ENCODE results near the gene TNFSF4.
"Not testable (repeated sequence)": the region's sequence is repeated elsewhere in the genome, so short reads cannot be mapped to it uniquely, and the experiment has no call there.

Gene TNFSF4

GRCh38 chr1:173161510-173162221 is 45.5 kb downstream of the TNFSF4 start:
- DNase-seq = no peak

- not testable (repeated sequence) for DNase-seq
Measured at GRCh38 chr1:173153964-173154363, 53.2 kb downstream of the TNFSF4 start.

- no peak for DNase-seq
Measured at GRCh38 chr1:173153503-173153902, 53.6 kb downstream of the TNFSF4 start.

DNA sequence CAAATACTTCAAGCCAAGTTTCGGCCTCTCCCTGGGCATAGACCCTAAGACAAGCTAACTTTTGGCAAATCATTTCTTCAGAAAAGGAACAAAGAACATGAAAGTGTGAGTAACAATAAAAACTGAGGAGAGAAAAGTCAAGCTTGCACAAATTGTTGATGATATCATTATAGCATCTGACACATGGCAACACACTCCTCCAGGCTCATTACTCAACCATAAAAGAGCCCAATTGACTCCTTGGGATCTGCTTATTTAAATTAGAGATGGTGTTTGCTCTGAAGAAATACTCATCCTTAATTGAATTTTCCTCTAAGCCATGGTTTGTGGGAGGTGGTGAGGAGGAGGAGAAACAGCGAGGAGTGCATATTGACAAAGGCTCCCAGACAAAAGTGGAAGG is 54.5 kb downstream of the TNFSF4 start:
- DNase-seq = no peak

- DNase-seq = no peak
Measured at GRCh38 chr1:173150795-173151194, 56.3 kb downstream of the TNFSF4 start.

- no peak for DNase-seq
Measured at GRCh38 chr1:173149887-173150286, 57.2 kb downstream of the TNFSF4 start.

GRCh38 chr1:173148971-173149370 is 58.2 kb downstream of the TNFSF4 start:
- DNase-seq = no peak

- DNase-seq = no peak
Measured at GRCh38 chr1:173148545-173148944, 58.6 kb downstream of the TNFSF4 start.

DNA sequence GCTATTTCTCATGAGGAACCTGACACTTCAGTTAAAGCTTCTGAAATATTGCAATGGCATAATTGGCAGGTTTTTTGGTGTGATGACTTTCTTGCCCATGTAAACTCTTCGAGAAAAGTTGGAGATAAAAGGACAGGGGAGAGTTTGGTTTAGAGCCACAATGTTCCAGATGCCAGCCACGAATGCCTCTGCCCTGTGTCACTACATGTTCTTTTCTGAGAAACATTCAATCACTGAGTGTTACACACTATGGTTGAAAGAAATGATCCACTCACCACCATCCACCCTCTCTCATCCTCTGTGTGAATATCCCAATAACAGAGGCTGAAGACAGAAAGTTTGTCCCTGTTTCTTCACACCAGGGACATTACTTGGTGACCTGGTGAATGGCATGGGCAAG is 66.4 kb downstream of the TNFSF4 start:
- no peak for DNase-seq

DNA sequence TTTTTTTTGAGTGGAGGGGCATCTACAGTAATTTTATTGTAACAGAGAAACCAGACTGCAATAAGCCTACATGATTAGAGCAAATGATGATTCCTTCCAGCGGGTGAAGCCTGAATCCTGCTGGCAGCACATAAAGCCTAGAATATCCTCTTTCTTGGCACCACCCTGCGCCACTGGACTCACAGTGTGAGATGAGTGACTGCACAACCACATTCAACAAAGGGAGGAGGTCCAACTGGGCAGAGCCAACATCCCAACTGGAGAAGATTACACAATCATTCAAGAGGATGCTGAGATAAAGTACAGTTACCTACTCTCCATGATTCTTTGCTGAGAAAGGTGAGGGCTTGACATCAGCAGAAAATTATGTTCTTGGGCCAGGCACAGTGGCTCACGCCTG is 67.4 kb downstream of the TNFSF4 start:
- DNase-seq = no peak

DNA sequence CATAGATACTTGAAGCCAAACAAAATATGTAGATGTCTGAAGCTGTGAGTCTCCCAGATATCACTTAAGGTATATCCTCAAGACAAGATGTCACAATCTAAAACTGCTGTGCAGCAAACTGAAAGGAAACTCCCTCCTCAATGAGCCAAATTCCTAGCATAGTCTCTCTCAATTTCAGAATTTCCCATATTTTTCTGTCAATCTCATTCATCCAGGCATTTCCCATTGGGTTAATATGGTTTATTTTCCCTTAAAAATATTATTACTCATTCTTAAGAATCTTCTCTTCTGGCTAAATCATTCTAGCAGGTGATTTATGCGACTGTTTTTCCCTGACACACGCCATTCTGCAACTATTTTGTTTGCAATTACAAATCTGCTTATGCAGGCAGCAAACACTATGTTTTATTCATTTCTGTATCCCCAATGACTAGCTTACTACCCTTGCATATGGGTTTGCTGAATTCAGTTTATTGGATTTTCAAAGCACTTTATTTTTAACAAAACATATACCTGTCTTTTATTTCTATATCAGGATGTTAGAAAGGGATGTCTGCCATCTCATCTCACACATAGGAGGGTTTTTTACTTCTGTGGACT is 69.9 kb downstream of the TNFSF4 start:
- DNase-seq = no peak

GRCh38 chr1:173134800-173135199 is 72.3 kb downstream of the TNFSF4 start:
- DNase-seq = no peak

GRCh38 chr1:173134029-173134428 is 73.1 kb downstream of the TNFSF4 start:
- DNase-seq = no peak

Data from stimulated activated CD4-positive, alpha-beta T cell treated with anti-CD3 and anti-CD28 coated beads, Interleukin-4, amount 100 ng/mL, for 1 hour (primary cell).